ENCODE measurements around the gene PTCH1.

Gene PTCH1

DNA sequence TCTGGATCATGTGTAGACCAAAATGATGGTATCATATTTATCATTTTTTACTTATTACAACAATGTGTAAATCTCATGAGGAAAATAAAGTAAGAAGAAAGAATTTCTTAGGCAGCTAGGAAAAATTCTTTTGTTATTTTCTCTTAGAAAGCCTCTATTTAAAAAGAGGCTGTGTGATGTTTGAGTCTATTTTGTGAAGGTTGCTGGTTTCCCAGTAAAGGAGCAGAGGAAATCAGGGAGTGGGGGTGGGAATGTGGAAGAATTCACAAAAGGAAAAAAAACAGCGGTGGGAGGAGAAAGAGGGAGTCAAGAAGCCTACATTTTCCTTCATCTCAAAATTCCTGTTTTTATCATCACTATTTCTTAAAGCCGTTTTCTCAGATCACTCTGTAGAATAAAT is 20.1 kb downstream of the PTCH1 start:
- DNase-seq = no peak

DNA sequence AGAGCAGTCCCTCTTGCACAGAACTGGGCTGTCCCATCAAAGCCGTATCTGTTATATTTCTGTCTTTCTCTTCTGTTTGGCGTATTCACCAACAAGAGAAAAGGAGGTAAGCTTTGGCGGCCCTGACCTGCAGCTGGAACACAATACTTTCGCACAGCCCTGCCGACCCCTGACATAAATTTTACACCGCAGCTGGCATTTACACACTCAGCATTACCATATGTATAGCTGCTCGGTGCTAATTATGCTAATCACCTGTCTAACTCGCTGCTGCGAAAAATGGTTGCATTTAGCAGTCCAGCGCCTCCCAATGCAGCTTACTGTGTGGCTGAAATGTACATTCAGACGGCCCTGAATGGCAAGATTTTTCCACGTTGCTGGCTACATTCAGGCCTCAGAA is 20.8 kb downstream of the PTCH1 start:
- no peak for DNase-seq

DNA sequence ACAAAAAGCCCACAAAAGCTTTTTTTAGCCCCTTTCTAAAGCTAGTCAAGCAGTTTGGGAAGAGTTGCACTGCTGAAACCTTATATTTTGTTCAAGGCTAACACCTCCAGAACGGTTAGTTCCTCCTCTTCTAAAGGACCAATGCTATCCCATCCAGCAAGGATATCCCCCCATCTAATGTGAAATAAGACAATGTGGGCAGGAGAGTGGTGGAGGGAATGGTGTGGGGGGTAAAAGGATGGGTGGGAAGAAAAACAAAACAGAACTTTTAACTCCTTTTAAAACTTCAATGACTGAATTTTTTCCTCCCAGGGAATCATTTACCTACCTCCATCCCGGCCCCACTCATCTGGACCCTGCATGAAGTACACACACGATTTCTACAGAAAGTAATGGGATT is 21.2 kb downstream of the PTCH1 start:
- DNase-seq = no peak

DNA sequence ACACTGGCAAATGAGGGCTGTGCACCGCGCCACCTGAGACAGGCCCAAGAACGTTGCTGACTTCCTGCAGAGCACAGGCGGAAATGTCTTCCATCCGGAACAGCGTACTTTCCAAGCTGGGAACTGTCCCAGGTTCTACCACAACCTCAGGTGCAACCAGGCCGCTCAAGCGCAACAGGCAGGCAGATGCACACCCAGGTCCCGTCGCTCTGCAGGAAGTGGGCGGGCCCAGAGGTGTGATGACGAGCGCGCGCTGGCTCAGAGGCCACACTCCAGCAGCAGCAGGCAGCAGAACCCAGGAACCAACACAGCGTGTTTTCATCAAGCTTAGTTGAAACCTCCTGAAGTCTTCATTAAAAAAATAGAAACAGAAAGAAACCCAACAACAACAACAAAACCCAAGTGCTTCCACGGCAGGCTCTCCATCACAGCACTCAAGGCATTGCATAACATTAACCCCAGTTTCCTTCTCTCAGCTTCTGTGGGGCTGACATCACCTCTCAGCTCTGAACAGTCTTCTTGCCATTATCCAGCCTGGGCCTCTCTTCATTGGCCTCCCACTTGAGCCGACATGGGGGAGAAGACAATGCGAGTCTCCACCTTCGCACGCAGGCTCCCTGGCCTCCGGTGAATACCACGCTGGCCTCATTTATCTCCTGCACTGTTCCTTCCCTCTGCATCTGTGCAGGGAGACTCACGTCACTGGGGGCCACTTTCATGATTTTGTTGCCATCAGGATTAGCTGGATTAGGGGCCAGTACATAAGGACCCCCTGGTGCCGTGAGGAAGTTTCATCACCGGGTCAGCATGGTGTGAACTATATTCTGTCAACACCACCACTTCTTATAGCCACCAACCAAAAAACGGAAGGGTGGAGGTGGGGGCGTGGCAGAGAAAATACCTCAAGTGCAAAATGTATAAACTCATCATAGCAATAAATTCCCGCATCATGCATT is 22.1 kb downstream of the PTCH1 start:
- peak; percentile 86 for DNase-seq

DNA sequence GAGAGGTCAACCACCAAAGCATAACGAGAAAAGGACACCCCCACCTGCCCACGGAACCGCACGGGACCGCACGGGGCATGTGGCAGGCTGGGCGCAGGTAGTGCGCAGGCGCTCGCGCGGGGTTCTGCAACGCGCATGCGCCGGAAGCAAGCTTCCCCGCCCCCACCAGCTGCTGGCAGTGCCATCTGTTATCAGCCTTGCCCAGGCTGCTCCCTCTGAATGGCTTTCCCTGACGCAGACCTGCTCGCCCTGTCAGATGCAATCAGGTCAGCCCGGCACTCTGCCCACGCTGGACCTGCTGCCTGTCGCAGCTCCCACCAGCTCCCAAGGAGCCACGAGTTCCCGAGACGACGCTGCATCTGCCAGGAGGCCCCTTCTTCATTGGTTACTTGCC is 22.8 kb downstream of the PTCH1 start:
- peak; percentile 53 for DNase-seq

DNA sequence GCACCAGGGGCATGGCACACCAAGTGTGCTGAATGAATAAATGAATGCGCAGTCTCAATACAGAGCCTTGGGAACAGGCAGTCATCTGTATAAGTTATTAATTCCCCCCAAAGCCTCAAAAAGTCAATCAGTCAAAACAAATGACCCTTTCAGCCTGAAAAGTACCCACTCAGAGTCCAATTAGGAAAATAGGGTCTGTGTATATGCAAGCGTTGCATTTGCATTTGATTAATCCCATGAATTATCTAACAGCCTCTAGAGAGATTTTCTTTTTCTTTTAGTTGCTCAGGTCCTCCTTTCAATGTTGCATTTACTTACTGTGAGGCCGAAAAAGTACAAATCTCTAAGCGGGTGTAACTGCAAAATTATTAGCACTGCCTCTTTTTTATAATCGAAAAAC is 23.4 kb downstream of the PTCH1 start:
- no peak for DNase-seq

DNA sequence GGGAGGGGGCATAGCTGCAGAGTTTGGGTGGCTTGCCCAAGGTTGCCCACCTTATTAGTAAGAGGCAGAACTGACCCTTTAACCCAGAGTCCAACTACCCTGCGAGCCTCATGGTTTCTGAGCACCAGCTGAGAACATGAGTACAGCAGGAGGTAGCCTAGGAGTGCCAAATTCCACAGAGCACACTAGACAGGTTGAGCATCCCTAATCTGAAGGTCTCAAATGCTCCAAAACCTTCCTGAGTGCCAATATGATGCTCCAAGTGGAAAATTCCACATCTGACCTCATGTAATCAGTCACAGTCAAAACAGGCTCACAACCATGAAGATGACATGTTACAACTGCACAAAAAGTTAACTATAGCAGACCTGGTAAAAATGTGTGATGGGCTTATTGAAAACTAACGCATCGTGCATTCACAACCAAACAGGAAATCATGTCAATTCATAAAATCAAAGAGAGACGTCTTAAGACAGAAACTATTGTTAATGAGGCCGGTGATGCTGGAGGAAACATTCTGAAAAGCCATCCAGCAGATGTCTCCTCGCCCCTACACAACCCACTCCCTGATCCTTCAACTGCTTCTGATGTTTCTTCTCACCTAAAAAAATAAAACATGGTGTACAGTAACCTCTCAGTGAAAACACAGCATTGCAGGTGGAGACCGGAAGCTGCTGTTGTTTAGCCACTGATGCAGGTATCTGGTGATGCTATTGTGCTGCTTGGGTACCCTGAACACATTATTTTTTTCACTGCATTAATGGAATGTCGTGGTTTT is 25.0 kb downstream of the PTCH1 start:
- DNase-seq = no peak

DNA sequence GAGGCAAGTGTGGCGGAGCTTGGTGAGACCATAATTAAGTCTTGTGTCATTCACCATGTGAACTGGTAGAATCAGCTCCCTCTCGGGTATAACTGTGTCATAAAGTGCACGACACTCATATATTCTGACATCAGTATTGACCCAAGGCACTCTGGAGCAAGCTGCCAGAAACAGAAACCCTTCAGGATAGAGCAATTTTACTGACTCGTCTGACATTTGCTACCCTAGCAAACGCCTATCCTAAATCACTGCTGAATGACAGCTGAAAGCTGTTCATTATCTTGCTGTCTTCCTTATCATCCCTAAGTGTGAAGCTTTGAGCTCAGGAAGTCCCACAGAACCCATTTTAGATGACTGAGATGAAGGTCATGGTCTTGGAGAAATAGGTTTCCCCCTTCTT is 27.8 kb downstream of the PTCH1 start:
- no peak for DNase-seq

DNA sequence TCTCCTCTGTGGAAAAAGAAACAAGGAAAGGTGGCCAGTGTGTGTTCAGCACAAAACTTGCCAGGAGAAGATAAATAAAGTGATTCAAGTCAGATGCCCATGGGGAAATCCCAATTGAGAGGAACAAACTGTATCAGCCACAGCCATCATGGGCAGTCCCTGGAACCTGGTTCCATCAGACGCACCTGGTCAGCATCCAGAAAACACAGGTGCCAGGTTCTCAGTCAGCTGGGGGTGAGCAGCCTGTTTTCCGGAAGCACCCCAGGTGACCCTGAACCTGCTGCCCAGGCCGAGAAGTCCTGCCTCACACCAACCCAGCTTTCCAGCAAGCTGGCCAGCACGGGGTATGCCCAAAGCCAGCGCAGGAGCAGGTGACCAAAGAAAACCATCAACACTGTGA is 30.5 kb downstream of the PTCH1 start:
- no peak for DNase-seq

DNA sequence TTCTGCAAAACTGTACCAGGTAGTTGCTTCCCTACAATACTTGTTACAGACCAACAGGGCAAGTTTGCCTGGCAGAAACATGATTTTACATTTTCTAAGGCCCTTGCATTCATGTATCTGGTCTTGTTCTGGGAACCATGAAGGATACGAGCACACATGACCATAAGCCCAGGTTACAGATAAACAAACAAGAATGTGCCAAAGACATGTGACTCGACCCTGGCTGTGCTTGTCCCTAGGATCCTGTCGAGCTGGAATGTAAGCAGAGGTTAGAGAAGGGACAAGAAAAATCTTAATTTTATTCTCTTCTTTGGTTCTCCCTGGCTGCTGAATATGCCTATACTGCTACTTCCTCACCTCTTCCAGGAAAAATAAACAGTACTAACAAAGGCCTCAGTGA is 32.5 kb downstream of the PTCH1 start:
- no peak for DNase-seq

DNA sequence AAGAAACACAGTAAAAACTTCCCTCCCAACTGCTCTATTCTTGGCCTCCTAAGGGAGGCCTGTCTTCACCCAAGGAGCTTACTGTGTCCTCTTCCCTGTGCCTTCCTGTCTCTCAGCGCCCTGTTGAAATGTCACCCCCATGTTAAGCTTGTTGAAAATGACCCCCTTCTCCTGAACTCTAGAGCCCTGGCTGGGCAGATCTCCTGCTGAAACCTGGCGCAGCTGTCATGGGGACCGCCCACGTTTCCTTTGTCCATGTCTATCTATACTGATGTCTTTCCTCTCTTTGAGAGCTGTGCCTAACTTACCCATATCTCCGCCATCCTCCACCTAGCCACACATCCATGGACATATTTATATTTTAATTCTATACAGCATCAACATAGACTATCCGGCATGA is 33.3 kb downstream of the PTCH1 start:
- DNase-seq = no peak

DNA sequence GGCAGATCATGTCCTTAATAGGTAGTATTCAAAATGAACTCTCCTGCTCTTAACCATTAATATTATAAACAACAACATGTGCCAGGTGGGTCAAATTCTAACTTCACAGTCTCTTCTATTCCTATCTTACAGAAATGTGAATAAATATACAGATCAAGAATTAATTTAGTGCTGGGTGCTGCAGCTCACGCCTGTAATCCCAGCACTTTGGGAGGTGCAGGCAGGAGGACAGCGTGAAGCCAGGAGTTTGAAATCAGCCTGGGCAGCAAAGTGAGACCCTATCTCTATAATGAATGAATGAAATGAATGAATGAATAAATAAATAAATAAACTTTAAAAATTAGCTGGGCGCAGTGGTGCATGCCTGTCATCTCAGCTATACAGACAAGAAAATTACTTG is 34.1 kb downstream of the PTCH1 start:
- no peak for DNase-seq

DNA sequence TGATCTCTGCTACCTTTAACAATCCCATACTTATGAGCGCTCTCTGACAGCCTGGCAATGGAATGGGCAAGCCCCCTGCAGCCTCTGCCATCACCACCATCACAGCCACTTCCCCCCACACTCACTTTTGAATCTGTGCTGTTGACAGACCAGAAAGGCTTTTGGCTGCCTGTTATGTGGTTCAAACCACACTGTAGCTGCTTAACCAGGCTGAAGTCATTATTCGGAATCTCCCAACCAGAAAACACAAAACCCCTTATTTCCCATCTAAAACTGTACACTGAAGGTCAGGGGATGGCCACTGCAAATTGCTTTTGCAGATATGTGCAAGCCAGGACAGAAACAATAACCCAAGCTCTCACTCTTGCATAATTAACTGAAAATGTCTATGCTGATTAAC is 35.8 kb downstream of the PTCH1 start:
- DNase-seq = no peak

DNA sequence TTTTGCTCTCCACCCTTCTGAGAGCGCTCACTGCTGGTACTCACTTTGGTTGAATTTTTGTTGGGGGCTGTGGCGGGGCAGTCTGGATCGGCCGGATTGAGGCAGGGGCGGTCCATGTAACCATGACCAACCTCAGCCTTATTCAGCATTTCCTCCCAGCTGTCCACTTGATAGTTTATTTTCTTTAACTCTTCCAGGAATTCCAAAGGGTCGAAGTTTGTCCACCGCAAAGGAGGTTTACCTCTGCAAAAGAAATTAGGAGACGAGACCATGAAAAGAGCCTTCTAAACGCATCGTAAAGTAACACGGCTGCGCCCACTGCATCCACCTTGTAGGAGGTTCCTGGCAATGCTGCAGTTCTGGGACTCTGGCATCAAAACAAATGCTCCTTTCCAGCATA is 36.4 kb downstream of the PTCH1 start:
- DNase-seq = no peak

DNA sequence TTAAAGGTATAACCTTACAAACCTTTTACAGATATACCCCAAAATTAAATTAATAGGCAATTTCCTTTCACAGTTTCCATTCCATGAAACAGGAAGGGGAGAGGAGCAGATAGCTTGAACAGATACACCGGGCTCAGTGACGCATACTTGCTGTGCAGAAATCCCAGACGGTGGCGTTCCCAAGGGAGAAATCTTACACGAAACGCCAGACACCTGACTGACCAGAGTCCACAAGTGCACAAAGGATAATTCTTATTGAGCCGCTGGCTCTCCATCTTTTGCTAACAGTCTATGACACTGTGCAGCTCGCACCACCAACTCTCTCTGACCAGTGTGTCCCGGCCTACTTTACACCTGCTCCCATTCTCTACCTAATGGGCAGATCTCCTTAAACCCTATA is 37.4 kb downstream of the PTCH1 start:
- DNase-seq = no peak

DNA sequence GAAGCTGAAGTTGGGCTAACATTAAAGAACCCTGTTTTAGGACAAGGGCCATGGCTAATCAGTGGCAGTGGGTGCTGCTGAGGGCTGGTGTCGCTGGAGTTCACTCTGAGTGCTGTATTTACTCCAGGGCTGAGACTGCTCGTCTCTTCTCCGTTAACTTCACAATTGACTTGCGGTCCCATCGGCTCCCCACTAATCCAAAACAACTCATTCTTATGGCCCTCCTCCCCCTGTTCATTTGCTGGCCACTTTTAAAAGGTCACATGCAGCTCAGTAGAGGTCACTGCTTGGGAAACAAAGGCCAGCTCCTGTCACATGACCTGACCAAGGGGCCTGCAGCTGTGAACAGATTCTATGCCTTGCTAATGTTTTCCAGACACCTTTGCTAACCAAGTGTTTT is 38.4 kb downstream of the PTCH1 start:
- no peak for DNase-seq

DNA sequence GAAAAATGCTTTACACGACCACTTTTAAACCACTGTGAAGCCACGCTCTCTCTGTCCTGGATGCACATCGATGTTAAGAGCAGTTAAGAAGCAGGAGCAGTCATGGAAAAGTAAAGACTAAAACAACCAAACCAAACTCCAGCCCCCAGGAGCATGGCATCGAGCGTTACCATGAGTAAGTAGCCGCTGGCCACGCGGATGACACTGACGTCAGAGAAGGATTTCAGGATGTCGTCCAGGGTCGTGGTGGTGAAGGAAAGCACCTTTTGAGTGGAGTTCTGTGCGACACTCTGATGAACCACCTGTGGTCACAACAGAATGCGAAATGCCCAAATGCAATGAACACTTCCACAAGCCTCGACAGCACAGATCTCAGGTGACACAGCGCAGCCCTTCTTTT is 38.9 kb downstream of the PTCH1 start:
- DNase-seq = no peak

DNA sequence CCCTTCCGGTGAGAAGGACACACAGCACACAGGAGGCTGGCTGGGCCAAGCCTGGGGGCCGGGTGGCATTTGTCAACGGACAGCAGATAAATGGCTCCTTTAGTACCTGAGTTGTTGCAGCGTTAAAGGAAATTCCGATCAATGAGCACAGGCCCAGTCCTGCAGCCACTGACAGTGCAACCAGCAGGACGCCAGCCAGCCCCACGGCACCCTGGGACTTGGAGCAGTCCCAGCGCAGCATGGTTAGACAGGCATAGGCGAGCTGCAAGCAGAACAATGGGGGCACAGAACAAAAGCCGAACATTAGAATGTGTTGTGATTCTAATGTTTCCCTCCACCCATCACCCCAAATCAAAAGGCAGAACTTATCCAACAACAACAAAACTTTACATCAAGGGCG is 39.3 kb downstream of the PTCH1 start:
- no peak for DNase-seq

DNA sequence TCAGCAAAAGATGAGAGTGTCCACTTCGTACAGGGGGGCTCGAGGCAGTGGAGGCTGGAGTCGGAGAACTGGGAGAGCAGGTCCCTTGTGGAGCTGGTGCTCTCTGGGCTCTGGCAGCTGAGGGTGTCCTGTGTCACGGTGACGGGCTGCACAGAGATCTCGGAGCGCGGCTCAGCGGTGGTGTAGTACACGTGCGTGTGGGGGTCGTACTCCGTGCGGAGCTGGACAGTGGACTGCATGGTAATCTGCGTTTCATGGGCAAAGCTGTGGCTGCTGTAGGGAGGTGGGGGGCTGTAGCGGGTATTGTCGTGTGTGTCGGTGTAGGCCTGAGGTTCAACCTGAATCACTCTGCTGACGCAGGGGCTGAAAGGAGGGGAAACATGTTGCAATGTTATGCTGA is 48.0 kb downstream of the PTCH1 start:
- DNase-seq = no peak

DNA sequence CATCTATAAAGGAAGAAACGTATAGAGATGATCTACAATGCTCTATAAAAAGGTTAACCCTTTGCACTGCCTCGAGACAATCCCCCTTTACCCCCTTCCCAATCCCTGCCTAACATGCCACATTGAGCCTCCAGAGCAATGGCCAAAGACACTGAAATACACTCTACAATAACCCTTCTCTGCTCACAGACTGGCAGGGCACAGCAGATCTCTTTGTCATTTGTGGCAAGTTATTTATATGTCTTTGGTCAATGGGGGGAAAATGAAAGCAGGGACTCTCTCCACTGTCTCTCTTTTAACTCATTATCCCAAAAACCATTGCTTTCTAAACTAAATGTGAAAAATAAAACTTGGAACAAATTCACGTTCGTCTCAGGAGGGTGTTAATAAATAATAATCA is 51.7 kb downstream of the PTCH1 start:
- DNase-seq = no peak

DNA sequence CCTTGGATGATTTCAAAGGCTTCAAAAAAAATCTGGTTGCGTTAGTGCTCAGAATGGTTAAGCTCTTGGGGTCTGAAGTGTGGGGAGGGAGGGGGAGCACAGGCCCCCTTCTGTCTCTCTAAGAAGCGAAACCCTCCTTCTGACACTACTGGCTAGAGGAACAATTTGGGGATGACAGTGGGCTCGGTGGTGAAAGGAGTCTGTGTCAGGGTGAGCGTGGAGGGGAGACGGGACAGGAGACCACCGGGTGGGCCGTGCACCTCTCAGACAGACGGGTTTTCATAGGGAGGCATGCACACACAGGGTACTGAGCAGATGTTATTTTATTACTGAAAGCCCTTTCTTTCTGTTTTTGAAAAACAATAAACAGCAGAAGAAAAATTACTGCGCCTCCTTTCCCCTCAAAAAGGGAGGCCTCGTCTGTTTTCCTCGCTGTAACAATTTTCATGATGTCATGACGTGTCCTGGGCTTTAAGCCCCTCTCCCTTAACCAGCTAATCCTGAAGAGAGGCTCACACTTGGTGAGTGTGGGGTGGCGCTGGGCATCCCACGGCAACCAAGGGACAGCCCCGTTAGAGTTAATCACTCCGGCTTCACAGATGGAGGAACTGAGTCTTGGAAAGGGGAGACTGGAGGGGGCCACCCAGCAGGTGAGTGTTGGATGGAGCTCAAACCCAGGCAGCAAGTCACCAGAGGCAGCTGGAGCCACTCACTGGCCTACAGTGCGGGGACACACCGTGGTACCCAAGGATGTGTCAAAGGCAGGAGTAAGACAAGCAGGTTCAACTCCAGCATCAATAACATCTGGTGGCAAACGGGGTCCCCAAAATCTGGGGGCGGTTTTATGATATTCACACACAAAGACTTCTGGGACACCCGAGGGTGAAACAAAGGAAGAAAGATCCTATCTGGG is 53.4 kb downstream of the PTCH1 start:
- no peak for DNase-seq

DNA sequence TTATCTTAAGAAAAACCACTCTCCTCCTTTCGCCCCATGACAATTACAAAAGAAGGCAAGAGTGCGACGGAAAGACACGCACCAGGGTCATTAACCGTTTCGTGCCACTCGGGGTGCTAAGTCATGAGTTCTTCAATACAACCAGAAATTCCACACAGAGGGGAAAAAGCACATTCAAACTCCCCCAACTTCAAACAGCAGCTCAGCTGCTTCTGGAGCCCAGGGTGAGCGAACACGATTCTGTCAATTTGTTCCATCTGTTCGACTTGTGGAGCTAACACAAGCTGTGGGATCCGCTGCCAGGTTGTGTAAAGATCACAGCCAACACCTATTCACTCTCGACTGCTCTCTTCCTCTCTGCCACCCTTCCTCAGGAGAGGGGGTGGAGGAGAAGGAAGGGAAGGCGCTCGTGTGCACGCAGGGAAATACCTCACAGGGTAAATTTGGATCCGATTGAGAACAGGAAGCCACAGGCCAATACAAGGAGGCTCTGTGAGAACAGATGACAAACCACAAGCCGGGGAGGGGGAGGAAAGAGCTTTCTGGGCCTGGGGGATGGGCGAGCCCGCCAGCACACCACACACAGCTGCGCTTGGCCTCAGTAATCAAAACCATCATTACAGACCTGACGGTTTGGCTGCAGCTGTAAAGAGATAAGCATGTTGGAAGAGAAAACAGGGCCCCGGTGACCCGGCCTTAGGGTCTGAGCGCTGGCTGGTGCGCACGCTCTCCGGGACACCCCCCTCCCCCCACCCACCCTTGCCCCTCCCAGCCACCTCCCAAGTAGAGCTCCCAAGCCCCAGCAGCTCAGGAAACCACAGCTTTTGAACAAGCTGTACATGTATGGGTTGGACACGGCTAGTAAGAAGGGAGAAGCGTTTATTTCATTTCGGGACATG is 54.3 kb downstream of the PTCH1 start:
- DNase-seq = peak; percentile 83

Measured in stimulated activated CD8-positive, alpha-beta memory T cell treated with anti-CD3 and anti-CD28 coated beads, Interleukin-4, amount 100 ng/mL, for 48 hours (primary cell).